CD4-positive, alpha-beta T cell treated with Interleukin-10 for 1 hour (primary cell): ENCODE measurements around the gene GOSR1.
"Not testable (repeated sequence)": the region's sequence is repeated elsewhere in the genome, so short reads cannot be mapped to it uniquely, and the experiment has no call there.

Experiments
- DNase-seq: peaks from one replicate; pipeline ENCODE4 v3.0.0-alpha.2; 2020

GOSR1 gene

GRCh38 chr17:30564422-30565072, 87.3 kb downstream of the GOSR1 start:
- DNase-seq, result not testable (repeated sequence)

GRCh38 chr17:30565073-30565935, 88.1 kb downstream of the GOSR1 start:
- DNase-seq, result no peak

GRCh38 chr17:30566104-30566503, 88.9 kb downstream of the GOSR1 start:
- not testable (repeated sequence) for DNase-seq

DNA sequence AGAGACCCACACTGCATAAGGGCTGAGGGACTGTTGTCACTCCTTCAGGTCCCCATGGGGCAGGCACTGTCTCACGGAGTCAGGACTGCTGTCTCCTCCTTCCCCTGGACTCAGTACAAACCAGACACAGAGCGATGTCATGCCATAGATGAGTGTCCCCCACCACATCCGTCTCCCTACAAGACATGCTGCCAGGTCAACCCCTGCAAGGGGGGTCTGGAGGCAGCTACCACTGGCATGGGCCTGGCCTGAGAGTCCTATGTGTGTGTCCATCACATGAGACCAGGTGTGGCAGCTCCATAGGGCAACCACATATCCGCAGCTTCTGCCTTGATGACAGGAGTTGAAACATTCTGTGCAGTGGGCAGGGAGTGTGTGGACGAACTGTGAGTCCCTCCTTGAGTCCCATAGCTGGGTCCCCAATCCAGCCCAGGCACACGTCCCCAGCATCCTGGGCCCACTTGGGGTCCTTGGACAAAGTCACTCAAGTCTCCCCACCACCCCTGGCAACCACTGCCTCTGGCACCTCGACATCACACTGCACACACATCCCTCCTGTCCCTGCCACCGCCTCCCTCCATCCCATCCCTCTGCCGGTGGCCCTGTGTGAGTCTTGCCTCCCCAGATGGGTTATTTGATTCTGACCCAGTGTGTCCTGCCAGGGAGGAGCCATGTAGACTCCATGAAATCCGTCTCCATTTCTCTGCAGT, 89.5 kb downstream of the GOSR1 start:
- DNase-seq, result not testable (repeated sequence)

- no peak for DNase-seq
Observed at GRCh38 chr17:30567231-30568116, 90.3 kb downstream of the GOSR1 start.

DNA sequence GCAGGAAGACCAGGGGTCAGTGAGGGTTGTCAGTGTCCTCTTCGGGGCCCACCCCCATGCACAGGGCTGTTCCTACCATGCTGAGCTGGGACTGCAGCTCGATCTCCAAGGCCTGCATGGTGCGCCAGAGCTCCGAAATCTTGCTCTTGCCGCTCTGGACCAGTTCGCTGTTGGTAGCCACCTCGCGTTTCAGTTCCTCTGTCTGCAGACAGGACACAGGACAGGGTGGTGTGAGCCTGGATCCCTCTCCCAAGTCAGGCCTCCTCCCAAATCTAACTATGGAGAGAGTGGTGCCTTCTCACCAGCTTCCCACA, 90.9 kb downstream of the GOSR1 start:
- DNase-seq, result no peak

- not testable (repeated sequence) for DNase-seq
Observed at GRCh38 chr17:30569531-30570175, 92.4 kb downstream of the GOSR1 start.

DNA sequence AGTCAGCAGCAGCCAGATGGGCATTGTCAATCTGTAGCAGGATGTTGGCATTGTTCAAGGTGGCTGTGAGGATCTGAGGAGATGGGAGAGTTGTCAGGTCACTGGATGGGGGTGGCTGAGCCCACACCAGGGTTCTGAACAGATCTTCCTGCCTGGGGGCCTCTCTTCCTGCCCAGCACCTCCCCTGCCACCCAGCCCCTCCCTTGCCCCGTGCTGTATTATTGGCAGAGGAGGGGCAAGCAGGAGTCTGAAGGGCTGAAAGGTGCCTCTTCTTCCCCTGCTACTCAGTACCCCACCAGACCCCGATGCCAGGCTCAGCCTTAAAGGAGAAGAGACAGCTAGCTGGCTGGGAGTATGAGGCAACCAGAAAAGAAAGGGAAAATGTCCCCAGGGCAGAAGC, 93.0 kb downstream of the GOSR1 start:
- no peak for DNase-seq

DNA sequence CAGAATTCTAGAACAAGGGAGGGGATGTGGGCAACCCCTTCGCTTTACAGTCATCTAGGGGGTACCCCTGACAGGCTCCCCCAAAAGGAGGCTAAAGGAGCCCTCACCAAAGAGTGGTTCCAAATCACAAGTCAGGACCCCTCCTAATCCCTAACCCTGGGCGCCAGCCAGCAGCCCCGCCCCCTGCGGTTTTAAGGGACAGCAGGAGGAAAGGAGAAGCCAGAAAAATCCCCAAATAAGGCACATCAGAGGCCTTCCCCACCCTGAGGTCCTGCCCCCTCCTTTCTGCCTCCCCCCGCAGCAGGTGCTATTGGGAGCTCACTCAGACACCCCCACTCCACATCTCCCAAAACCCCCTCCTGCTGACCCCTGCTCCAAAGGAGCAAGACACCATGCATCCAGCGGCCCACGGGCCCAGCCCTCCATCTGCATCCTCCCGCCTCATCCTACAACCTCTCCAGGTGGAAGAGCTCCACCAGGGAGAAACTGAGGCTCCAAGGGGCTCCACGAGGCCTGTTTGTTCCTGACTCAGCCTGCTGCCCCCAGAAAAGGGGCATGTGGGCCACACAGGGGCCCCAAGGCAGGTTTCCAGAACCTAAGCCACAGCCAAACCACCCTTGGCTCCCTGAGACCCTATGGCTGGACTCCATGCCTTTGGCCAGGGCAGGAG, 93.5 kb downstream of the GOSR1 start:
- DNase-seq, result no peak

DNA sequence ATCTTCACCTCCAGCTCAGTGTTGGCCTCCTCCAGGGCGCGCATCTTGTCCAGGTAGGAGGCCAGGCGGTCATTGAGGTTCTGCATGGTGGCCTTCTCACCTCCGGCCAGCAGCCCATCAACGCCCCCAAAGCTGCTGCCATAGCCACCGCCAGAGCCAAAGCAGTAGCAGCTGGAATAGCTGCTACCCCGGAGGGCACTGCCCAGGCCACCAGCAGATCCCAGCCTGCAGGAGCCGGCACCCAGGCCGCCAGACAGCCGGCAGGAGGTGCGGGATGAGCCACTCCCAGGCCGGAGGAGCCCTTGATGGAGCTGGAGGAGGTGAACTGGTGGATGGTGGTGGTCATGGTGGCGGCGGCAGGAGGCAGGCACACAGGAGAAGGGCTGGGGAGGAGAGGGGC, 94.2 kb downstream of the GOSR1 start:
- not testable (repeated sequence) for DNase-seq

- DNase-seq, result no peak
Observed at GRCh38 chr17:30571921-30572320, 94.7 kb downstream of the GOSR1 start.

DNA sequence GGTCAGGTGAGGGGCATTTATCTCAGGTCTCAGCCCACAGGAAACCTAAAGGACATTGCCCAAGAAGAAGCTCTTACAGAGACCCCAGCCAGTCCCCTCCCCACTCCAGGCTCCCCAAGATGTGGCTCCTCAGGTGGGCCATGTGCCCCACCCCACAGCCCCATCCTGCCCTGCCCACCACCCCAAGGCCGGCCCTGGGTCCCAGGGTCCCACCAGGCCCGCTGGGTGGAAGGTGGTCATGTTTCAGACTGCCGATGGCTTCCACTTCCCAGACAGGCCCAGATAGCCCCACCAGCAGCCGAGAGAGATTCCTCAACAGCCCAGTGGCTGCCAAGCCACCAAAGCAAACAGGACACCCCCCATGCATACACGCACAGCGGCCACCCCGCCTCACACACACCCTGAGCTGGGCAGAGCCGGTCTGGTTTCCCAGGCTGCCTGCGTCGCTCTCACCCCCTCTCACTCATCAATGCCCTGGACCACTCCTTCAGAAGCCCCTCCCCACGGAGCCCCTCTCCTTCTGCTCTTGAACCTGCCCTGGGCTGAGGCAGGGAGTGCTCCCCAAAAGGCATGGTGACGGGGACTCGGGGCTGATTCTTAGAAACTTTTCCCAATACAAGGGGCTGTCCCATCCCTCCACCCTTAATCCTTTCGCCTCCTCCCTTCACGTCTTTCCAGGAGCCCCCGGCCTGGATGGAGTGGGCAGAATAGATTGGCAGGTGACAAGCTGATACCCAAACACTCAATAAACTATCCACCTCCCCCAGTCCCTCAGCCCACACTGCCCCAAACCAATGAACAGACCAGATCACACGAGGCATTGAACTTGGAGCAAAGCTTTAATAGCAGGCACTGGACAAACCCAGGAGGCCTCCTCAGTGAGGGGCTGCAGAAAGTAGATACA, 95.7 kb downstream of the GOSR1 start:
- DNase-seq, result not testable (repeated sequence)

GRCh38 chr17:30573603-30574175, 96.5 kb downstream of the GOSR1 start:
- DNase-seq, result no peak

DNA sequence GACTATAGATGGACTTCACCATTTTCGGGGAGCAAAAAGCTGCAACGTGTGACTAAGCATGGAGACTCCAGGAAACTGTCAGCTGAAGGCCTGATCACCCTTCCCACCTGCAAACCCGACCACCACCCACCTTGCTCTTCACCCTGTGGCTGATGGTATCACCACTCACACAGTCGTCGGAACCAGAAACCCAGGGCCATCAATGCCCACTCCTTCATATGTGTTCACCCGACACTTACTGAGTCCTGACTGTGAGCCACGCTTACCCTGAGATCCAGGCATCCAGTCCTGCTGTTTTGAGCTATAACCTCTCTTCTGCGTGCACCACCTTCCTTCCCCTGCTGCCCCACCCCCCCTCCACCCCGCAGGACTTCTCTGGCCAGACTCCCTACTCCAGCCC, 97.1 kb downstream of the GOSR1 start:
- not testable (repeated sequence) for DNase-seq

DNA sequence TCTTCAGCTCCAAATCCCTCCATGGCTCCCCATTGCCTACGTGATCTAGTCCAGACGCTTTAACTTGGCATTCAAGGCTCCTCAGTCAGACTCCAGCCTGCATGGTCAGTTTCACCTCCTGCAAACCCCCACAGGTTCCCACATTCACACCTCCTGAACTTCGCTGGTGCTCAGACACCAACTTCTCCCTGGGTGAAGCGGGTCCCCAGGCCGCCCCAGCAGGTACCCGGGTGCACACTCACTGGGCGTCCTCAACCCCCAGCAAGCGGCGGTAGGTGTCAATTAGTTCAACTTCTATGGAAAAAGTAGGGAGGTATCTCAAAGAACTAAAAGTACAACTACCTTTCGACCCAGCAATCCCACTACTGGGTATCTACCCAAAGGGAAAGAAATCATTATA, 97.6 kb downstream of the GOSR1 start:
- DNase-seq, result not testable (repeated sequence)

GRCh38 chr17:30575648-30576325, 98.6 kb downstream of the GOSR1 start:
- not testable (repeated sequence) for DNase-seq

- no peak for DNase-seq
Observed at GRCh38 chr17:30576326-30576861, 99.2 kb downstream of the GOSR1 start.
